HG02798 (cell line): Measurements from ENCODE around the gene IKBKE.

ENCODE experiments used
- ATAC-seq: cut with Tn5 transposase; IDR thresholded peaks from one replicate; pipeline ENCODE4 v1.9.1; 2021; ENCODE audit warnings: mild to moderate bottlenecking; ENCODE audit not compliant: unreplicated experiment, poor library complexity

Gene IKBKE

GRCh38 chr1:206535853-206536188, 65.5 kb downstream of the IKBKE start:
- ATAC-seq = no peak

- no peak for ATAC-seq
These were observed 66.9 kb downstream of the IKBKE start for GRCh38 chr1:206537141-206537540.

- ATAC-seq = no peak
These were observed 68.0 kb downstream of the IKBKE start for GRCh38 chr1:206538086-206538770.

GRCh38 chr1:206538901-206539640, 68.8 kb downstream of the IKBKE start:
- ATAC-seq = no peak

- no peak for ATAC-seq
These were observed 69.9 kb downstream of the IKBKE start for GRCh38 chr1:206540044-206540780.

- no peak for ATAC-seq
These were observed 71.1 kb downstream of the IKBKE start for GRCh38 chr1:206541236-206541833.

GRCh38 chr1:206544562-206545257, 74.4 kb downstream of the IKBKE start:
- peak; percentile 60 for ATAC-seq

- no peak for ATAC-seq
These were observed 75.1 kb downstream of the IKBKE start for GRCh38 chr1:206545351-206545750.
